Stimulated activated naive CD4-positive, alpha-beta T cell (primary cell): ENCODE results near the gene GOLGA1.

ENCODE experiments used
- DNase-seq, 6 experiments: peaks; one replicate each; lab custom pipeline; 2025; lab: John Stamatoyannopoulos, UW

Gene GOLGA1

GRCh38 chr9:124886461-124886860, 54.4 kb downstream of the GOLGA1 start:
- no peak for DNase-seq

- no peak for DNase-seq
Observed at GRCh38 chr9:124885551-124885950, 55.3 kb downstream of the GOLGA1 start.

- no peak for DNase-seq
Observed at GRCh38 chr9:124884376-124884775, 56.5 kb downstream of the GOLGA1 start.

- DNase-seq = no peak
Observed at GRCh38 chr9:124882231-124882630, 58.7 kb downstream of the GOLGA1 start.

- no peak for DNase-seq
Observed at GRCh38 chr9:124881138-124881743, 59.6 kb downstream of the GOLGA1 start.

GRCh38 chr9:124880501-124880900, 60.4 kb downstream of the GOLGA1 start:
- DNase-seq = no peak

- DNase-seq = no peak
Observed at GRCh38 chr9:124879226-124879625, 61.7 kb downstream of the GOLGA1 start.

GRCh38 chr9:124878518-124878917, 62.4 kb downstream of the GOLGA1 start:
- no peak for DNase-seq

- no peak for DNase-seq
Observed at GRCh38 chr9:124878021-124878420, 62.9 kb downstream of the GOLGA1 start.

- DNase-seq = no peak
Observed at GRCh38 chr9:124877021-124877782, 63.7 kb downstream of the GOLGA1 start.

- DNase-seq = no peak
Observed at GRCh38 chr9:124875501-124875900, 65.4 kb downstream of the GOLGA1 start.

GRCh38 chr9:124873664-124874063, 67.2 kb downstream of the GOLGA1 start:
- no peak for DNase-seq

GRCh38 chr9:124871156-124871561, 69.7 kb downstream of the GOLGA1 start:
- DNase-seq = no peak

GRCh38 chr9:124870723-124871122, 70.2 kb downstream of the GOLGA1 start:
- DNase-seq = no peak

- DNase-seq = peak; percentile 31 to 79 (median 62)
Observed at GRCh38 chr9:124869986-124870560, 70.8 kb downstream of the GOLGA1 start.

GRCh38 chr9:124869466-124869985, 71.4 kb downstream of the GOLGA1 start:
- peak in 5 of 6 experiments; percentile 31 to 65 (median 41) for DNase-seq

GRCh38 chr9:124868511-124869465, 72.1 kb downstream of the GOLGA1 start:
- peak; percentile 81 to 90 (median 82) for DNase-seq

GRCh38 chr9:124863371-124863871, 77.5 kb downstream of the GOLGA1 start:
- DNase-seq = no peak

GRCh38 chr9:124861342-124862229, 79.3 kb downstream of the GOLGA1 start, which contains the start of the genes ARPC5L and RPL35:
Gene ARPC5L, plus strand, starts transcription at chr9:124862130. Its CDS starts 7,161 bp downstream, at chr9:124869291.
Gene RPL35, minus strand, starts transcription at chr9:124861957. Its CDS starts 45 bp downstream, at chr9:124861912.
- peak; percentile 89 to 95 (median 94) for DNase-seq
